Stimulated activated CD8-positive, alpha-beta memory T cell treated with anti-CD3 and anti-CD28 coated beads, Interleukin-2, amount 100 ng/mL, for 48 hours (primary cell): ENCODE measurements around the gene EXPH5.

Source experiments
- DNase-seq, 2 donors: peaks; one replicate each; pipeline ENCODE4 v3.0.0-alpha.2; 2020; ENCODE audit warnings: low read depth in 2 of 2

EXPH5 gene

GRCh38 chr11:108468478-108468864 lies 125.1 kb downstream of the EXPH5 start:
- no peak for DNase-seq

GRCh38 chr11:108467091-108467823 lies 126.3 kb downstream of the EXPH5 start, which contains the start of gene C11orf65:
TSS of gene C11orf65 (minus strand) at chr11:108467529. CDS start at chr11:108461559, 5,970 bp downstream.
- peak; percentile 84 to 92 for DNase-seq

- no peak for DNase-seq
Measured at GRCh38 chr11:108466405-108466804, 127.2 kb downstream of the EXPH5 start.
